ENCODE data around the gene ACTR2.

GRCh38 chr2:65252640-65253039 is 25.0 kb downstream of the ACTR2 start:
- no peak for TF ChIP-seq EZH2 (IDR thresholded peaks at IDR 0.05)
- TF ChIP-seq, protein P1, sequence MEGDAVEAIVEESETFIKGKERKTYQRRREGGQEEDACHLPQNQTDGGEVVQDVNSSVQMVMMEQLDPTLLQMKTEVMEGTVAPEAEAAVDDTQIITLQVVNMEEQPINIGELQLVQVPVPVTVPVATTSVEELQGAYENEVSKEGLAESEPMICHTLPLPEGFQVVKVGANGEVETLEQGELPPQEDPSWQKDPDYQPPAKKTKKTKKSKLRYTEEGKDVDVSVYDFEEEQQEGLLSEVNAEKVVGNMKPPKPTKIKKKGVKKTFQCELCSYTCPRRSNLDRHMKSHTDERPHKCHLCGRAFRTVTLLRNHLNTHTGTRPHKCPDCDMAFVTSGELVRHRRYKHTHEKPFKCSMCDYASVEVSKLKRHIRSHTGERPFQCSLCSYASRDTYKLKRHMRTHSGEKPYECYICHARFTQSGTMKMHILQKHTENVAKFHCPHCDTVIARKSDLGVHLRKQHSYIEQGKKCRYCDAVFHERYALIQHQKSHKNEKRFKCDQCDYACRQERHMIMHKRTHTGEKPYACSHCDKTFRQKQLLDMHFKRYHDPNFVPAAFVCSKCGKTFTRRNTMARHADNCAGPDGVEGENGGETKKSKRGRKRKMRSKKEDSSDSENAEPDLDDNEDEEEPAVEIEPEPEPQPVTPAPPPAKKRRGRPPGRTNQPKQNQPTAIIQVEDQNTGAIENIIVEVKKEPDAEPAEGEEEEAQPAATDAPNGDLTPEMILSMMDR (IDR thresholded peaks at IDR 0.05) = no peak
- TF ChIP-seq EZH2phosphoT487 (IDR thresholded peaks at IDR 0.05) = no peak

All from neural progenitor cell (in vitro differentiated cells).